Choroid plexus epithelial cell (primary cell): Measurements from ENCODE around the gene DDX55.

Experiments used
- DNase-seq: peaks from one replicate; pipeline ENCODE4 v3.0.0-alpha.2; 2010; ENCODE audit warnings: low read depth
- H3K4me3 ChIP-seq: 2 replicates; pipeline ENCODE4 v1.5.1; 2011; ENCODE audit warnings: low read depth, mild to moderate bottlenecking, control low read depth, low read length, moderate library complexity
- CTCF ChIP-seq: conservative IDR thresholded peaks from 2 replicates; pipeline ENCODE4 v1.5.1; 2011; ENCODE audit warnings: low read depth, mild to moderate bottlenecking, control low read depth, inconsistent platforms, low read length, moderate library complexity

Gene DDX55

GRCh38 chr12:123614110-123614509 lies 12.2 kb downstream of the DDX55 start:
- no peak overlapping the region for H3K4me3 ChIP-seq
- TF ChIP-seq CTCF, result no peak
- DNase-seq, result no peak

GRCh38 chr12:123614531-123614930 lies 12.6 kb downstream of the DDX55 start:
- DNase-seq, result no peak
- TF ChIP-seq CTCF, result no peak
- no peak overlapping the region for H3K4me3 ChIP-seq

GRCh38 chr12:123617144-123617543 lies 15.2 kb downstream of the DDX55 start:
- no peak overlapping the region for H3K4me3 ChIP-seq
- TF ChIP-seq CTCF, result no peak
- no peak for DNase-seq

- DNase-seq, result no peak
- no peak for TF ChIP-seq CTCF
- H3K4me3 ChIP-seq, result no peak overlapping the region
These were observed 15.7 kb downstream of the DDX55 start for GRCh38 chr12:123617580-123617979.

- no peak for DNase-seq
- H3K4me3 ChIP-seq, result no peak overlapping the region
- no peak for TF ChIP-seq CTCF
These were observed 19.2 kb downstream of the DDX55 start for GRCh38 chr12:123621101-123621500.

GRCh38 chr12:123621619-123622530 lies 20.0 kb downstream of the DDX55 start:
- no peak overlapping the region for H3K4me3 ChIP-seq
- TF ChIP-seq CTCF, result no peak
- DNase-seq, result no peak
